A549 (cell line): Measurements from ENCODE around the gene MTHFSD.

Source experiments
- CBX8 ChIP-seq: fragments of 200-600 bp; sonication (generic); IDR thresholded peaks from 2 replicates; pipeline ENCODE4 v1.6.1; 2016
- ESRRA ChIP-seq: fragments of 150-350 bp; IDR thresholded peaks from 2 replicates; pipeline ENCODE4 v1.6.1; 2014; ENCODE audit warnings: mild to moderate bottlenecking, low read length, borderline replicate concordance
- FOSL2 ChIP-seq, 2 experiments: fragments of 450-650 bp in 1 of 2; fragments of >200 bp in 1 of 2; sonication (Bioruptor Twin) in 1 of 2; formaldehyde crosslinking; IDR thresholded peaks; 2 replicates each; pipeline versions ENCODE4 v1.5.0 to v1.6.1; 2016 to 2020; ENCODE audit warnings: mild to moderate bottlenecking in 1 of 2, moderate library complexity in 1 of 2
- POLR2A ChIP-seq: IDR thresholded peaks from 2 replicates; pipeline ENCODE4 v1.6.1; 2012; ENCODE audit warnings: mild to moderate bottlenecking, low read length
- RAD21 ChIP-seq, 2 experiments: fragments of >200 bp in 1 of 2; sonication (Bioruptor Twin) in 1 of 2; formaldehyde crosslinking in 1 of 2; IDR thresholded peaks in 1 of 2; conservative IDR thresholded peaks in 1 of 2; 2 replicates in 1 of 2; 3 replicates in 1 of 2; pipeline ENCODE4 v1.6.1; 2012 to 2018; ENCODE audit warnings: inconsistent platforms in 1 of 2
- RFX5 ChIP-seq: fragments of 450-650 bp; IDR thresholded peaks from 2 replicates; pipeline ENCODE4 v1.7.1; 2014; ENCODE audit warnings: antibody characterized with exemption, mild to moderate bottlenecking, moderate library complexity
- ZNF302 ChIP-seq: fragments of 250-450 bp; sonication (Bioruptor Pico); IDR thresholded peaks from 2 replicates; pipeline ENCODE4 v1.9.0; 2021; ENCODE audit warnings: inconsistent platforms, mild to moderate bottlenecking, moderate library complexity
- TF ChIP-seq, protein P1 (sequence below): fragments of >200 bp; sonication (Bioruptor Twin); formaldehyde crosslinking; IDR thresholded peaks from 3 replicates; pipeline ENCODE4 v1.5.1; 2016
- TF ChIP-seq, protein P2 (sequence below): fragments of 450-650 bp; IDR thresholded peaks from 2 replicates; pipeline ENCODE4 v1.6.1; 2014; ENCODE audit warnings: antibody characterized with exemption
- TF ChIP-seq, protein P3 (sequence below): fragments of 150-350 bp; IDR thresholded peaks from 2 replicates; pipeline ENCODE4 v1.6.1; 2014; ENCODE audit warnings: low read depth, mild to moderate bottlenecking, low read length

DNA sequence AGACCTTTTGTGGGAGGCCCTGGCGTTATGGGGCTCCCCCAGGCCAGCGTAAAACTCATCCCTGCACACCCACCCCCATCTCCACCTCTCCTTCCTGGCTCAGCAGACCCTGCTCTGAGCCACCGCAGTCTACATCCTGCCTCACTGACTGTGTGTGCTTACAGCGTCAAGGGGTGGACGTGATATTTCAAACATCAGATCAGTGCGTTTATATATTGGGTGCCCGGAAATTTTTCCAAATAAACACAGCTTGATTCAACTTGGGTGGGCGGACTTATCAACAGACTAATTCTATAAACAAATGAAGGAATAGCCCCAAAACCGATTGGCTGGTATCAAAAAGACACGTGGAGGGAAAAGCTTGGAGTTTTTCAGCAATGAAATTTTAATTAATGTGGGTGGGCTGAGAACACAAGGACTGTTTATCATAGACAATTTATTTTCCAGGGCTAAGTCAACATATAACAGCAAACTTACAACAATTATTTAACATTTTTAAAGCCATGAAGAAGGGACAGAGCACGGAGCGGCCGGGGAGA lies 23.1 kb upstream of the MTHFSD start, which contains the start of gene FOXL1:
- TF ChIP-seq, protein P1, sequence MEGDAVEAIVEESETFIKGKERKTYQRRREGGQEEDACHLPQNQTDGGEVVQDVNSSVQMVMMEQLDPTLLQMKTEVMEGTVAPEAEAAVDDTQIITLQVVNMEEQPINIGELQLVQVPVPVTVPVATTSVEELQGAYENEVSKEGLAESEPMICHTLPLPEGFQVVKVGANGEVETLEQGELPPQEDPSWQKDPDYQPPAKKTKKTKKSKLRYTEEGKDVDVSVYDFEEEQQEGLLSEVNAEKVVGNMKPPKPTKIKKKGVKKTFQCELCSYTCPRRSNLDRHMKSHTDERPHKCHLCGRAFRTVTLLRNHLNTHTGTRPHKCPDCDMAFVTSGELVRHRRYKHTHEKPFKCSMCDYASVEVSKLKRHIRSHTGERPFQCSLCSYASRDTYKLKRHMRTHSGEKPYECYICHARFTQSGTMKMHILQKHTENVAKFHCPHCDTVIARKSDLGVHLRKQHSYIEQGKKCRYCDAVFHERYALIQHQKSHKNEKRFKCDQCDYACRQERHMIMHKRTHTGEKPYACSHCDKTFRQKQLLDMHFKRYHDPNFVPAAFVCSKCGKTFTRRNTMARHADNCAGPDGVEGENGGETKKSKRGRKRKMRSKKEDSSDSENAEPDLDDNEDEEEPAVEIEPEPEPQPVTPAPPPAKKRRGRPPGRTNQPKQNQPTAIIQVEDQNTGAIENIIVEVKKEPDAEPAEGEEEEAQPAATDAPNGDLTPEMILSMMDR: no peak
- no peak for TF ChIP-seq FOSL2 (IDR thresholded peaks at IDR 0.05)
- TF ChIP-seq FOSL2 (CRISPR knock-in tag; IDR thresholded peaks at IDR 0.05): no peak
- no peak for TF ChIP-seq POLR2A
- TF ChIP-seq, protein P2, sequence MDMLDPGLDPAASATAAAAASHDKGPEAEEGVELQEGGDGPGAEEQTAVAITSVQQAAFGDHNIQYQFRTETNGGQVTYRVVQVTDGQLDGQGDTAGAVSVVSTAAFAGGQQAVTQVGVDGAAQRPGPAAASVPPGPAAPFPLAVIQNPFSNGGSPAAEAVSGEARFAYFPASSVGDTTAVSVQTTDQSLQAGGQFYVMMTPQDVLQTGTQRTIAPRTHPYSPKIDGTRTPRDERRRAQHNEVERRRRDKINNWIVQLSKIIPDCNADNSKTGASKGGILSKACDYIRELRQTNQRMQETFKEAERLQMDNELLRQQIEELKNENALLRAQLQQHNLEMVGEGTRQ: no peak
- no peak for TF ChIP-seq RFX5
- TF ChIP-seq, protein P3, sequence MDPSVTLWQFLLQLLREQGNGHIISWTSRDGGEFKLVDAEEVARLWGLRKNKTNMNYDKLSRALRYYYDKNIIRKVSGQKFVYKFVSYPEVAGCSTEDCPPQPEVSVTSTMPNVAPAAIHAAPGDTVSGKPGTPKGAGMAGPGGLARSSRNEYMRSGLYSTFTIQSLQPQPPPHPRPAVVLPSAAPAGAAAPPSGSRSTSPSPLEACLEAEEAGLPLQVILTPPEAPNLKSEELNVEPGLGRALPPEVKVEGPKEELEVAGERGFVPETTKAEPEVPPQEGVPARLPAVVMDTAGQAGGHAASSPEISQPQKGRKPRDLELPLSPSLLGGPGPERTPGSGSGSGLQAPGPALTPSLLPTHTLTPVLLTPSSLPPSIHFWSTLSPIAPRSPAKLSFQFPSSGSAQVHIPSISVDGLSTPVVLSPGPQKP: no peak
- no peak for TF ChIP-seq ESRRA
- no peak for TF ChIP-seq CBX8
- no peak for TF ChIP-seq RAD21 (conservative IDR thresholded peaks at IDR 0.05 in 1 of 2, IDR thresholded peaks at IDR 0.05 in 1 of 2)
- TF ChIP-seq ZNF302: no peak
